Muscle of back (tissue), 11 donors: ENCODE results near the gene CNIH2. TPM values are rescaled to one million over a fixed set of nuclear protein-coding genes. Genes with fewer than 3 reads are reported as not detected.
"Not testable (repeated sequence)": the region's sequence is repeated elsewhere in the genome, so short reads cannot be mapped to it uniquely, and the experiment has no call there.

Experiments
- DNase-seq, 3 donors: peaks; one replicate each; pipeline versions ENCODE4 v3.0.0 to v3.0.0-alpha.2; 2013
- polyA plus RNA-seq, 10 donors: library from polyadenylated mRNA; unstranded; fragments of 120-200 nt; gene quantifications; one replicate each; pipeline ENCODE4 v1.2.1, GENCODE V29; 2013; ENCODE audit not compliant: insufficient read length in 10 of 10

CNIH2 gene
- polyA plus RNA-seq, 10 donors: 2.2 to 5.3 (median 3.9) TPM

DNA sequence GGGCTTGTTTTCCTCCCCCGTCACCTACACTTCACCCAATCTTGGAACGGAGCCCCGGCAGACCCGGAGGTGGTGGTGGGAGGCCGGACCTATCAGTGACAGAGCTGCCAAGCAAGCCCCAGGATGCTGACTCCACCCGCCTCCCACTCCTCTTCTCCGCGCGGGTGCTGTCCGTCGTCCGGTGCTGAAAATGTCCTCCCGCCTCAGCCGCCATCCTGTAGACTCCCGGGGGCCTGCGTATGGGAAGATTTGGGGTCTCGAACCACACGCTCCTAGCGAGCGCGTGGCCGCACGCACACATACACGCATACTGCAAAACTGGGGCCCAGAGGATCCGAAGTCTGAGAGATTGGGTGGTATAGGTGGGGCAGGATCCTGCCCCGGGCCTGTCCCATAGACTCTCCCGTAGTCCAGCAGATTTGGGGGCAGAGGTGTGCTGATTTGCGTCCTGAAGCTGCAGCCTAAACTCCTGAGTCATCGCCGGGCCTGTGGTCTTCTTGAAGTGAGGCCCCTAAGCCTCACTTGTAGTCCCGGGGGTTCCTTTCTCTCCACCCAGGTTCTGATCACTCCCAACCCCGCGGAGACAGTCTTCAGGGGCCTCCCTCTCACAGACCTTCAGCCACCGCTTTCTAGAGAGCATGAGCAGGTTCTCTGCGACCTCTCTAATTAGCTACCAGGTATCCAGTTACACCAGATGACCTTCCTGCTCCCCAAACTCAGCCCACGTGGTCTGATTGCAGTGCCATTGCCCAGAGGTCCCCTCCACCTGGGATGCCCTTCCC is 11.8 kb downstream of the CNIH2 start:
- DNase-seq: peak in 1 of 3 donors; percentile 79

- no peak for DNase-seq
These were observed 12.3 kb downstream of the CNIH2 start for GRCh38 chr11:66290330-66290621.

GRCh38 chr11:66291303-66291705 is 13.3 kb downstream of the CNIH2 start:
- DNase-seq: no peak

- no peak for DNase-seq
These were observed 13.9 kb downstream of the CNIH2 start, which contains the start of gene TMEM151A for GRCh38 chr11:66291706-66292542. Gene TMEM151A, plus strand, starts transcription at chr11:66291894. Its CDS starts 120 bp downstream, at chr11:66292014.

- DNase-seq: no peak
These were observed 14.8 kb downstream of the CNIH2 start for GRCh38 chr11:66292543-66293332.

GRCh38 chr11:66293352-66293751 is 15.4 kb downstream of the CNIH2 start:
- DNase-seq: no peak

GRCh38 chr11:66293777-66294625 is 16.0 kb downstream of the CNIH2 start:
- DNase-seq: no peak

- DNase-seq: no peak
These were observed 16.9 kb downstream of the CNIH2 start for GRCh38 chr11:66294626-66295620.

GRCh38 chr11:66297610-66298009 is 19.6 kb downstream of the CNIH2 start:
- no peak for DNase-seq

DNA sequence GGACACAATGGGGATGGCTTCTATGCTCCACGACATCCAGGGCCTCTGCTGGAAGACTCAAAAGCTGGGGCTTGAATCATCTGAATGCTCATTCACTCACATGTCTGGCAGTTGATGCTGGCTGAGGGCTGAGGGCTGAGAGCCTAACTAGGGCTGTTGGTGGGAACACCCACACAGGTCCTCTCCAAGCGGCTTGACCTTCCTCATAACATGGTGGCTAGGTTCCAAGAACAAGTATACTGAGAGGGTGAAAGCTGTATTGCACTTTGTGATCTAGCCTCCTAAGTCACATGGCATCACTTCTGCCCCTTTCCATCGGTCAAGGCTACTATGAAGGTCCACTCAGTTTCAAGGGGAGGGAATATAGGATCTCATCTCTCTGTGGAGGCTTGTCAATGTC is 21.2 kb downstream of the CNIH2 start:
- DNase-seq: no peak

GRCh38 chr11:66302656-66303055 is 24.7 kb downstream of the CNIH2 start:
- DNase-seq: no peak

DNA sequence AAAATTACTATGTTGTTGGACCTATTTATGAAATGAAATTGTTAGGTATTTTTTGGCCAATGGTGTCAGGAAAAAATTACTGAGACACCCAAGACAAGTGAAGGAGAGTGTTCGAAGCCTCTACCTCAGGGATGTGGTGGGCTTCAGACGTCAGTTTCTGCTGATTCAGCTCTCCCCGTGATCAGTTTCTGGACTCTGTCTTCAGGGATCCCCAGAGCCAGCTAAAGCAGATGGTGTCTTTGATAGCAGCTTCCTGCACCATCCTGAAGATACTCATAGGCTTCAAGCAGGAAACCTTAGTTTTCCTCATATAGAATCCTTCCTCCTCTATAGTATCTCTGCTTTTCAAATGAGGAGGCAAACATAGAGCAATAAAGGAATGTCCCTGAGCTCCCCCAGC is 31.5 kb downstream of the CNIH2 start:
- DNase-seq: no peak

GRCh38 chr11:66310324-66310723 is 32.3 kb downstream of the CNIH2 start:
- no peak for DNase-seq

DNA sequence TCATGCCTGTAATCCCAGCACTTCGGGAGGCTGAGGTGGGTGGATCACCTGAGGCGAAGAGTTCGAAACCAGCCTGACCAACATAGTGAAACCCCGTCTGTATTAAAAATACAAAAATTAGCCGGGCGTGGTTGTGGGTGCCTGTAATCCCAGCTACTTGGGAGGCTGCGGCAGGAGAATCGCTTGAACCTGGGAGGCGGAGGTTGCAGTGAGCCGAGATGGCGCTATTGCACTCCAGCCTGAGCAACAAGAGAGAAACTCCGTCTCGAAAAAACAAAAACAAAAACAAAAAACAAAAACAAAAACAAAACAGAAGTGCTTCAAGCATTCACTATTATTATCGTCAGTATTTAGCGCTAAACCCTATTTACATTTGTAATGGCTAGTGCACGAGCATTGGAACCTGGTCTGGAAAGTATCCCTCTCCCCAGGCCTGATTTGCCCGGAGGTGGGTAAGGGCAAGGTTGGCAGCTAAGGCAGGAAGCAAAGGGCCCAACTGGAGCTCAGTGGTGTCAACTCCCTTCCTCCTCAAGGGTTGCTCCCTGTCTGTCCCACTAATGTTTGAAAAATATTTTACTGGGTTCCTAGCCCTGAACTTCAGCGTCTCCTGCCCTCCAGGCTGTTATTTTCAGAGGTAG is 32.9 kb downstream of the CNIH2 start:
- DNase-seq: not testable (repeated sequence)

GRCh38 chr11:66311470-66311964 is 33.5 kb downstream of the CNIH2 start:
- DNase-seq: no peak

GRCh38 chr11:66311965-66312548 is 34.1 kb downstream of the CNIH2 start:
- DNase-seq: peak; percentile 89 to 98 (median 93)

DNA sequence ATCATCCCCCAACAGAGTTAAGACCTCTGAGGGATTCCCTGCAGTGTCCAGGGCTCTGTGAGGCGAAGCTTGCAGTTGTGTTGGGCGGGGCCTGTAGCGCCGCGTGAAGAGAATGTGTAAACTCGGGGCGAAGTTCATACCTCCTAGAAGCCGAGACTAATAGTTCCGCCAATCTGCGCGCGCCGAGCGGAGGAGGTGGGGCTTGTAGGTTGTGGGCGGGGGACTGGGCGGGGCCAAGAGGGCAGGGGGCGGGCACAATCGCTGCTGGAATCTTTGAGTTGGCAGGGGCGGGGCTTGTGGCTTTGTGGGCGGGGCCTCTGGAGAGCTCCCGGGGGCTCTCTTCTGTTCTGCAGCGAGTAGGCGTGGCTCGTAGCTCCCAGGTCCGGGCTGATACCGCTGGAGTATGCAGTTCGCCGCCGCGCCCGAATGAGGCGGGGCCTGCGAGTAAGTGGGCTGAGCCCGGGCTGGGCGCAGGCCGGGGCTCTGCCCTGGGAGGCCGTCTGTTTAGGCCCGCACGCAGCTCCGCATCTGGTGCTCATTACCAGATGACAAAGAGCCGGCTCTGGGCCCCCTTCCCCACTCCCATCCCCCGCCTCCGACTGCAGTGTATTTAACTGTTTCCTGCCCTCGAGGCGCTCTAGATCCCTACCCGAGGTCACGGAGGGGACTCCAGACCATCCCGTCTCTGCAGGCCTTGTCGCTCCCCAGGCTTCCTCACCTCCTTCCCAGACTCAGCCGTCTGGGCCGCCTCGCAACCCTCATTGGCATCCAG is 34.8 kb downstream of the CNIH2 start:
- DNase-seq: peak; percentile 98 to 99 (median 99)
